GM21526 (cell line): ENCODE measurements around the gene LEF1.
A peak's percentile ranks its signal among the peaks of the same experiment; 100 is the strongest.

Source experiments
- ATAC-seq: cut with Tn5 transposase; IDR thresholded peaks from one replicate; pipeline ENCODE4 v1.9.1; 2021; ENCODE audit warnings: moderate library complexity; ENCODE audit not compliant: unreplicated experiment, low FRiP score

LEF1 gene

DNA sequence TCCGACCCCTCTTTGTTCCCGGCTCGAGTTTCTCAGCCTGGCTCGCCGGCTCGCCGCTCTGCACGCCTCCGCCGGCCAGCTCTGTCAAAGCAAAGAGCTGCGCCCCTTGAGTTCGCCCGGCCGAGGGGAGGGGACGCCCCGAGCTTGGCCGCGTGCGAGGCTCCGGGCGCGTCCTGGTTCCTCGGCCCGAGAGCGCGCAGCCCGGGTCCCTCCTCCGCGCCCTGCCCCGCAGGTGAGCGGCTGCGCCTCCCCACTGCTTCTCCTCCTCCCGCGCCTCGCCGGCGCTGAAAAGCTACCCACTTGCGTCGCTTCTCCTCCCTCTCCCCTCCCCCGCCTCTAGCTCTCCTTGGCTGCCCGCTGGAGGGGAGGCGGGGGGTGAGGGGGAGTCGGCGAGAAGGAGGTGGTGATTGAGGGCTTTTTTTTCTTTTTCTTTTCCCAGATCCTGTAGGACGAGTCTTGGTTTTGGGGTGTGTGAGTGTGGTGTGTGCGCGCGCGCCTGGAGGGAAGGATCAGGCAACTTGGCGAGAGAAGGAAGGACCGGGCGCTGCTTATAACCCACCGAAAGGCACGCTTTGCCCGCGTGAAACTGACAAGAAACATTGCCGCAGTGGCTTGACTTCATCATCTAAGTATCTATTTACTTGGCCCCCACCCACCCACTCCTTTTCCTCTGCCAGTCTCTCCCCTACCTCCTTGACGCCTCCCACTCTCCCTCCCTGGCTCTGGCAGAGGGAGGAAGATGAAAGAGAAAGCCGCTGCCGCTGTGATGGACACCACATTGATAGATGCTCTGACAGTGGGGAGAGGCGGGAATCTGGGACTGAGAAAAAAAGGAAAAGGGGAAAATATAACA, at the start of gene LEF1:
LEF1 (minus strand) TSS at position 262 of the 853 bp plus-strand sequence. CDS start 1,165 bp downstream, outside the sequence.
- ATAC-seq: peak; percentile 39

DNA sequence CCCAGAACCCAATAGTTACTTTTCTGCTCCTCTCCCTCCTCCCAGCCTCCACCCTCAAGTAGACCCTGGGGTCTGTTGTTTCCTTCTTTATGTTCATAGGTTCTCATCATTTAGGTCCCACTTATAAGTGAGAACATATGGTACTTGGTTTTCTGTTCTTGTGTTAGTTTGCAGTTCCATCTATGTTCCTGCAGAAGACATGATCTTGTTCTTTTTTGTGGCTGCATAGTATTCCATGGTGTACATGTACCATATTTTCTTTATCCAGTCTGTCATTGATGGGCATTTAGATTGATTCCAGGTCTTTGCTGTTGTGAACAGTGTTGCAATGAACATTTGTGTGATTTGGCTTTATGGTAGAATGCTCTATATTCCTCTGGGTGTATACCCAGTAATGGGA, 47.8 kb upstream of the LEF1 start:
- ATAC-seq: no peak

GRCh38 chr4:108215055-108215454, 46.3 kb upstream of the LEF1 start:
- ATAC-seq: no peak

DNA sequence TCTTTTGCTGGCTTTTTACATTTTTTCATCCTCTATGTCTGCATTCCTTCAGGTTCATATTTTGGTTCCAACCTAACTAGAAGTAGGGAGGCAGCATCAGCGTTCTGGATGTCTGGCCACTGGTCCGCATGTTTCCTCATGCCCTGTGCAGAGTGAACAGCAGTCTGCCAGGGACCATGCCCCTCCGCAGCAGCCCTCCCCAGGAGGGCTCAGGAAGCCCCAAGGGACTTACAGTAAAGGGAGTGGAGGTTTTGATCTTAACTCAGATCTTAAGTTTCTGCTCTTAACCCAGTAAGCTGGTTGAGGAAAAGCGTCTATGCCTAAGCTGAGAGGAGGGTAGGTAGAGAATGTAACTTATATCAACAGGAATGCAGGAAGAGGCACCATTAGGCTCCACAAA, 45.0 kb upstream of the LEF1 start:
- no peak for ATAC-seq

DNA sequence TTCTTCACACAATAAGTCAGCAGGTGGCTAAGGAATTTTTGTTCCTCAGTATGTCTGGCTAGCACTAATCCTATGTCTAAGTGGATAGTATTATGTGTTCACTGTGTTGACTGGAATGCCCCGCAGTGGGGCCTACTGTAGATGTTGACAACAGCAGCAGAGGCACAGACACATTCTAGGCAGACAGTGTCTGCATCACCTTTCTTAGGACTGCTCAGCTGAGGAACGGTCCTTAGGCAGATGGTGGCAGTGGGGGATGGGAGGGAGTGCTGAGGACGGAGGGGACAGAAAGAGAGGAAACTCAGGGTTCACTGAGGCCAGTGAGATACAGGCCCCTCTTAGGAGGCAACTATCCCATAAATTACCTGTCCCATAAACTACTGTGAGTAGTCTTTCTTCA, 44.6 kb upstream of the LEF1 start:
- no peak for ATAC-seq

DNA sequence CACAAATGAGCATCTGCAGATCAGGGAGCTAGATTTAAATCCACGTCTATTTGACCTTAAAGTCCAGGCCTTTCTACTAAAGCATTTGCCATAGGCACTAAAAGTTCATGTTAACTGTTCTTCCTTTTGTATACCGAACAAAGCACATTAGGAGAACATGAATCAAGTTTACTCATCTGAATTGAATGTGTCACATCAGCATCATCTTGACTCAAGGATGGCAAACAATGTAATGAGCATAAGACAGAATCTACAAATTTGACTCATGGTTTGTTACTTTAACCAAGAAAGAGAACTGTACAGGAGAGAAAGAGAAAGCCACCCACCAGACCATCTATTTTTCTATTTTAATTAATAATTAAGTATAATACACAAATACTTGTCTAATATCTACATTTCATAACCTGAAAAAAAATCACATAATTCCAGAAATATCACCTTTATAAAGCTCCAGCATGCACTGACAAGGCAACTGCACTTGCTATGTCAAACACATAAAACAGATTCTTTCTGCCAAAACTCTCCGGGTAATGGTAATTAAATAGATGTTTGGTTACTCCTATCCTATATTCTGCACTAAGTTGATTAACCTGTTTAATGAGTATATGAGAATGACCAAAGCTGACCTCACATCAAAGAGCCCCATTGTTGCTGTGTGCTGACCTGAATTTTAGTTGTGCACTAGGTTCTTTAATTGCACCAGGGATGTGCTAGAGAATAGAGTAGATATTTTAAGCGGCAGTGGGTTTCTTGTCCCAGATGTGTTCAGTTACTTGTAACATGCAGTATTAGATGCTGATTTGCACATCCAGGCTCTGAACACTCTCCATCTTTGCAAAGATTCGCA, 42.5 kb upstream of the LEF1 start:
- ATAC-seq: no peak

DNA sequence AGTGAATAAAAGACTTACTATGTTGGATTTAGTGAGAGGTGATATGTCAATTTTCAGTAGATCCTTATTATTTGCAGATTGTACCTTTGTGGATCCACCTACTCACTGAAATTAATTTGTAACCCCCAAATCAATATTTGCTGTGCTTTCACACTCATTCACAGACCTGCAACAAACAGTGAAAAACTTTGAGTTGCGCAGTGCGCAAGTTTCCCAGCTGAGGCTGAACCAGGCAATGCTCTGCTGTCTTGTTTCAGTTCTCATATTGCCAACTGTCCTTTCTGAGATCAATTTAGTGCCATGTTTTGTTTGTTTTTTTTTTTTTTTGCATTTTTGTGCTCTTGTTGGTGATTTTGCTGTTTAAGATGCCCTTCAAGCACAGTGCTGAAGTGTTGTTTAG, 40.8 kb upstream of the LEF1 start:
- ATAC-seq: no peak

- no peak for ATAC-seq
These were observed 37.1 kb upstream of the LEF1 start for GRCh38 chr4:108205859-108206258.

DNA sequence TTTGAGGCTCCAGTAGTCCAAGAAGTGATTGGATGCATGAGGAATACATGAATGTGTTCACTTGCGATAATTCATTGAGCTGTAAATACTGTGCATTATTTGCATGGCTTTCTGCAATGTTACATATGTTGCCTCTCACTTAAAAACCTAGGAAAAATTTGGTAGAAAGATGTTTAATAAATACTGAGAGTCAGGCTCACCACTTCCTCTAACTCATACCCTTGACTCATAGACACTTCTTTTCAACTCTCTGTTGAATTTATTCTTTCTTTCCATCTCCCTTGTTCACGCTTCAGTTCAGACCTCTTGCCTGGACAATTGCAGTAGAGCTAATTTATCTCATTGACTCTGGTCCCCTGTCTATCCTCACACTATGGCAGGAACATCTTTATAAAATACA, 35.8 kb upstream of the LEF1 start:
- no peak for ATAC-seq

- no peak for ATAC-seq
These were observed 34.6 kb upstream of the LEF1 start for GRCh38 chr4:108203377-108203776.

GRCh38 chr4:108201774-108202173, 33.0 kb upstream of the LEF1 start:
- no peak for ATAC-seq

- no peak for ATAC-seq
These were observed 31.1 kb upstream of the LEF1 start for GRCh38 chr4:108199881-108200280.

- ATAC-seq: no peak
These were observed 25.3 kb upstream of the LEF1 start for GRCh38 chr4:108193886-108194672.

- no peak for ATAC-seq
These were observed 24.2 kb upstream of the LEF1 start for GRCh38 chr4:108192935-108193334.

DNA sequence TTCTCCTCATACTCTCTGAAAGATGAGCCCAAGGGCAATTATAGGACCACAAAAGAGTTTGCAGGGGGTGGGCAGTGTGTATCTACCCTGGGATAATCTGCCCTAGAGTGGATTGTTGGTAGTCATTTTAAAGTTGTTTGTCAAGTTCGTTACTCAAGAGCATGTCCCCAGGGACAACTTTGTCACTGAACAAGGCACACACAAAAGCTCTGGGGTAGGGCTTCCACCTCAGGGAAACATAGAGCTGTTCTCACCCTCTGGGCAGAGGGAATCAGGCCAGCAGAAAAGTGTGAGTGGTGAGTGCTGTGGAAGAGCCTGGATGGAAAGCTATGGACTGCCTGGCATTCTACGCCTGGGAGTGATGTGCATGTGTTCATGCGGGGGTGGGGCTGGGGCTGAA, 23.3 kb upstream of the LEF1 start:
- ATAC-seq: no peak

DNA sequence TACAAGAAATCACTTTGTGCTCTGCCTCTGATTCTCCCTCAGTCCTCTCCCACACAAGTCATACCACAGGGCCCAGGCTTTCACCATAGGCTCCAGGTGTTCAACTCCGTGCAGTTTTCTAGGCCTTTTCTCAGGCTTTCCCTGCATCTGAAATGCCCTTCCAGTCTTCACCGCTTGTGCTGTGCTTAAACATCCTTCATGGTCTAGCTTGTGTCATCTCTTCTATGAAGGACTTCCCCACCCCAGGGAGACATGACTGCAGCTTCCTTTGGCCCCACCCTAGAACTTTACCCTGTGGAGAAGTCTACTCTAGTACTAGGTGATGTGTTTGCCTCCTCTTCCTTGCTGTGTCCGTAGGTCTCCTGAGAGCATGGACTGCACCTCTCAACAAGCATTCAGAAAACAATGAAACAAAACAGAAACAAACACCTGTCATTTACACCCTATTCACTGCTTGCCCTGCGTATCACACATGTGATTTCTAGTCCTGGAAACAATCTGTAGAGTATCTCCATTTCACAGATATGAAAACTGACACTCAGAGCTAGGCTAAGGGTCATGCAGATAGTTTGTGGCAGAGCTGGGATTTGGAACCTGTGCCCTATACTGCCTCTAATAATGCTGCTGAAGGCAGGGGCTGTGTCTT, 22.7 kb upstream of the LEF1 start:
- ATAC-seq: no peak

DNA sequence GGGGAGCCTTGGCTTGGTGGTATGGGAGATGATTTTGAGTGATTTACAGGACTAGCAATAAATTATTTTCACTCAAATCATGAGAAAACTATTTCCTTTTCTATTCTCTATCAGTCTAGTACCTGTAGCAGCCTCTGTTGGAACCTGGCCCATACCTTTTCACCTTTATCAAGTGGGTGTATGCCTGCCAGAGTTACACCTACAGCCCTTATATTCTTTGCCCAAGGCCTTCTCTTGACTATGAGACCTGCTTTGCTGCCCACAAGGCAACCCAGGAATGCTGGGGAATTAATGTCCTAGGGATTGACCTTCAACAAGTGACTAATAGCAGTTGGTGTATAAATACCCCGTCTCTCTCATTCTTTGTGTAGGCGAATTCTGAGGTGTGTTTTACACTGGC, 20.0 kb upstream of the LEF1 start:
- no peak for ATAC-seq

GRCh38 chr4:108185252-108185651, 16.5 kb upstream of the LEF1 start:
- ATAC-seq: no peak

DNA sequence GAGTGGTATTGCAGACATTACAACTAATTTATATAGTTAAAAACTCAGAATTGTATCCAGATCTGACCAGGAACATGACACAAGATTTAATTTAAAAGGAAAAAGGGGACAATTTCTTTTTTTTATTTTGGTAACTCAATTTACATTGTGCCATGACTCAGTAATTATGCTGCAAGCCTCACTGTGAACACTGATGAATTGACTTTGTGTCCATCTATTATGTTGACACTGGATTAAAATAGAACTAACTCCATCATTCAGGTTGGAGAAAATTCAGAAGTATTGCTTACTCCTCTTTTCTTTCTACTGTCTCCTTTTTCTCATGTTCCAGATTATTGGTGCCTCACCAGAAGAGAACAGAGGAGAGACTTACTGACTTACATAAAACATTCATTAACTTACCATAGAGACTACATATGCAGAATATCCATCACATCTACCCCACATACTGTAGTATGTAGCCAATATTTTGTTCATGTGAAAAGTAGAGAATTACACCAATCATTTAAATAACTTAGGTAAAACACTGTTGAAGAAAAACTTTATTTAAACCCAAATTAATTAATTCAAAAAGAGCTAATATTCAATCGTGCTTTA, 15.8 kb upstream of the LEF1 start:
- ATAC-seq: no peak

GRCh38 chr4:108181704-108182103, 13.0 kb upstream of the LEF1 start:
- ATAC-seq: no peak
